Naive thymus-derived CD4-positive, alpha-beta T cell (primary cell): ENCODE results near the gene ARPC1A. TPM values are rescaled to one million over a fixed set of nuclear protein-coding genes. Genes with fewer than 3 reads are reported as not detected.

ENCODE experiments used
- ATAC-seq: fragments of 150-1000 bp; cut with Tn5 transposase; 2 replicates; pipeline ENCODE4 v1.10.0; 2021; ENCODE audit warnings: mild to moderate bottlenecking, moderate library complexity
- CTCF ChIA-PET: fragments of 350-600 bp; sonication (Branson Sonifier 250); formaldehyde crosslinking; loops from one replicate; lab custom pipeline; 2021; ENCODE audit warnings: antibody characterized with exemption; lab: Charles Lee
- POLR2A ChIA-PET: fragments of 350-600 bp; sonication (Branson Sonifier 250); formaldehyde crosslinking; loops from one replicate; lab custom pipeline; 2021; ENCODE audit warnings: antibody characterized with exemption, inconsistent platforms; lab: Charles Lee
- DNase-seq, 9 donors: peaks; one replicate each; pipeline versions ENCODE4 v3.0.0 to v3.0.0-alpha.2; 2020 to 2022; ENCODE audit warnings: mixed read lengths in 1 of 9
- H3K27ac ChIP-seq: one replicate; pipeline ENCODE4 v1.7.0; 2013; ENCODE audit warnings: mild to moderate bottlenecking, low read depth, low read length, moderate library complexity
- H3K27me3 ChIP-seq, 2 donors: one replicate each; pipeline ENCODE4 v1.7.0; 2013; ENCODE audit warnings: low read length in 2 of 2, mild to moderate bottlenecking in 2 of 2, moderate library complexity in 2 of 2; ENCODE audit not compliant: control insufficient read depth in 2 of 2, insufficient read depth in 2 of 2
- H3K36me3 ChIP-seq, 3 experiments: 1 replicate in 2 of 3; 2 replicates in 1 of 3; pipeline ENCODE4 v1.7.0; 2013; ENCODE audit warnings: low read length in 3 of 3, mild to moderate bottlenecking in 3 of 3, moderate library complexity in 1 of 3; ENCODE audit not compliant: insufficient read depth in 3 of 3, control insufficient read depth in 2 of 3
- H3K4me1 ChIP-seq, 2 donors: one replicate each; pipeline ENCODE4 v1.7.0; 2013; ENCODE audit warnings: low read length in 2 of 2, mild to moderate bottlenecking in 2 of 2, moderate library complexity in 1 of 2; ENCODE audit not compliant: control insufficient read depth in 2 of 2, insufficient read depth in 2 of 2
- H3K4me3 ChIP-seq: 2 replicates; pipeline ENCODE4 v1.7.0; 2013; ENCODE audit warnings: mild to moderate bottlenecking, low read length
- H3K9me3 ChIP-seq, 3 experiments: 1 replicate in 2 of 3; 2 replicates in 1 of 3; pipeline ENCODE4 v1.7.0; 2013; ENCODE audit warnings: low read length in 3 of 3; ENCODE audit not compliant: control insufficient read depth in 2 of 3
- H3K27ac Mint-ChIP-seq, 9 donors: one replicate each; pipeline ENCODE4 v1.8.0; 2020 to 2022; ENCODE audit warnings: mixed read lengths in 9 of 9, mild to moderate bottlenecking in 8 of 9, moderate library complexity in 5 of 9, inconsistent platforms in 2 of 9
- H3K27me3 Mint-ChIP-seq, 5 donors: one replicate each; pipeline ENCODE4 v1.8.0; 2021 to 2022; ENCODE audit warnings: mixed read lengths in 5 of 5, mild to moderate bottlenecking in 1 of 5
- H3K36me3 Mint-ChIP-seq, 5 donors: one replicate each; pipeline ENCODE4 v1.8.0; 2020 to 2022; ENCODE audit warnings: mixed read lengths in 5 of 5, mild to moderate bottlenecking in 3 of 5, inconsistent platforms in 1 of 5
- H3K4me1 Mint-ChIP-seq, 7 donors: one replicate each; pipeline ENCODE4 v1.8.0; 2020 to 2022; ENCODE audit warnings: mixed read lengths in 7 of 7, mild to moderate bottlenecking in 3 of 7, inconsistent platforms in 1 of 7
- H3K4me3 Mint-ChIP-seq, 10 donors: one replicate each; pipeline ENCODE4 v1.8.0; 2020 to 2022; ENCODE audit warnings: mild to moderate bottlenecking in 10 of 10, mixed read lengths in 10 of 10, moderate library complexity in 6 of 10, inconsistent platforms in 2 of 10
- H3K9me3 Mint-ChIP-seq, 11 donors: one replicate each; pipeline ENCODE4 v1.8.0; 2020 to 2022; ENCODE audit warnings: mixed read lengths in 11 of 11, mild to moderate bottlenecking in 4 of 11, inconsistent platforms in 1 of 11, moderate library complexity in 1 of 11
- intact Hi-C, 2 donors: fragments of 100-400 bp; cut with micrococcal nuclease; formaldehyde crosslinking; loops; one replicate each; pipeline ENCODE4 v1.15.1; 2023
- polyA plus RNA-seq, 2 donors: library from polyadenylated mRNA; unstranded; fragments of 300-500 nt; fragmentation: Illumina TruSeq; gene quantifications; one replicate each; pipeline ENCODE4 v1.2.3, GENCODE V29; 2021
- total RNA-seq, 6 experiments: library from RNA in 5 of 6; stranded (reverse) in 5 of 6; gene quantifications; 1 replicate in 5 of 6; 2 replicates in 1 of 6; pipeline ENCODE4 v1.2.3 and lab custom pipeline; 2021 to 2026

Gene ARPC1A
- total and polyA plus RNA-seq, 7 experiments from 2014 or later = 28.1 to 101 (median 53.4) TPM

DNA sequence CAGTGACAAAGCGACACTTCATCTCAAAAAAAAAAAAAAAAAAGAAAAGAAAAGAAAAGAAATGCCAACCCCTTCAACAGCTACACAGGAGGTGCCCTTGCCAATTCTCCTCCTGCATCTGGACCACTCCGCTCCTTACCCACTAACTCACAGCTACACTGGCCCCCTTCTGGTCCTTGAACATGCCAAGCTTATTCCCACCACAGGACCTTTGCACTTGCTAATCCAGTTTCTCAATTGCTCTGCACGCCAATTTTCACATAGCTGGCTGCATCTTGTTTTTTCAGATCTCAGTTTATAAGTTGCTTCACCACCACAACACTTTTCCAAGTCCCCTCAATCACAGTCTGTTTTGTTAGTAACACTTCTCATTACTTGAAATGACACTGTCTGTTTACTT is 77.2 kb downstream of the ARPC1A start:
- Histone ChIP-seq H3K9me3 (no peaks in the 10 kb centered on the region), H3K4me3 (no peak overlapping the region), H3K36me3 (peaks cover 0 to 64% (median 14%) of the 10 kb centered on the region in 3 experiments), H3K4me1 (peaks cover 16 to 20% of the 10 kb centered on the region in 2 donors), H3K27me3 (no peaks in the 10 kb centered on the region), H3K27ac (no peak overlapping the region)
- peak overlapping the region in 7 of 9 donors; percentile 6 to 84 (median 53) for H3K27ac Mint-ChIP-seq
- intact Hi-C loops = loop anchor here in 1 of 2 donors (10.0 kb wide), 1 partner anchor 682 kb away; the partner anchor contains the start of genes COPS6 and ZNF3
- no peak for DNase-seq
- peaks cover 8 to 30% (median 17%) of the 10 kb centered on the region in 5 donors for H3K36me3 Mint-ChIP-seq
- CTCF ChIA-PET = no interaction called here
- POLR2A ChIA-PET = interaction anchor here (1.0 to 6.3 kb wide), 4 partner anchors 10 to 27 kb away, joined by 3 to 24 read pairs (median 3); no protein-coding TSS in a partner anchor
- no peak overlapping the region for H3K4me3 Mint-ChIP-seq
- H3K27me3 Mint-ChIP-seq = no peaks in the 10 kb centered on the region
- H3K9me3 Mint-ChIP-seq = peaks cover 0 to 4% (median 0%) of the 10 kb centered on the region in 11 donors
- ATAC-seq = no peak
- peaks cover 28 to 48% (median 35%) of the 10 kb centered on the region in 7 donors for H3K4me1 Mint-ChIP-seq

- ATAC-seq = no peak
- peak overlapping the region in 1 of 10 donors; percentile 9 for H3K4me3 Mint-ChIP-seq
- H3K36me3 ChIP-seq = peaks cover 0 to 55% (median 14%) of the 10 kb centered on the region in 3 experiments
- POLR2A ChIA-PET = interaction anchor here (0.7 to 6.3 kb wide), 6 partner anchors 11 to 28 kb away, joined by 3 to 24 read pairs (median 3); no protein-coding TSS in a partner anchor
- no peaks in the 10 kb centered on the region for H3K27me3 ChIP-seq
- intact Hi-C loops = loop anchor here in 1 of 2 donors (10.0 kb wide), 1 partner anchor 681 kb away; the partner anchor contains the start of genes COPS6 and ZNF3
- no peak for DNase-seq
- H3K27me3 Mint-ChIP-seq = no peaks in the 10 kb centered on the region
- CTCF ChIA-PET = no interaction called here
- H3K27ac ChIP-seq = no peak overlapping the region
- H3K9me3 Mint-ChIP-seq = peaks cover 0 to 5% (median 0%) of the 10 kb centered on the region in 11 donors
- no peaks in the 10 kb centered on the region for H3K9me3 ChIP-seq
- peaks cover 18 to 21% of the 10 kb centered on the region in 2 donors for H3K4me1 ChIP-seq
- H3K27ac Mint-ChIP-seq = peak overlapping the region in 7 of 9 donors; percentile 43 to 83 (median 75)
- H3K36me3 Mint-ChIP-seq = peaks cover 8 to 28% (median 14%) of the 10 kb centered on the region in 5 donors
- peaks cover 26 to 49% (median 32%) of the 10 kb centered on the region in 7 donors for H3K4me1 Mint-ChIP-seq
- H3K4me3 ChIP-seq = no peak overlapping the region
Measured at GRCh38 chr7:99403764-99404163, 78.1 kb downstream of the ARPC1A start.

DNA sequence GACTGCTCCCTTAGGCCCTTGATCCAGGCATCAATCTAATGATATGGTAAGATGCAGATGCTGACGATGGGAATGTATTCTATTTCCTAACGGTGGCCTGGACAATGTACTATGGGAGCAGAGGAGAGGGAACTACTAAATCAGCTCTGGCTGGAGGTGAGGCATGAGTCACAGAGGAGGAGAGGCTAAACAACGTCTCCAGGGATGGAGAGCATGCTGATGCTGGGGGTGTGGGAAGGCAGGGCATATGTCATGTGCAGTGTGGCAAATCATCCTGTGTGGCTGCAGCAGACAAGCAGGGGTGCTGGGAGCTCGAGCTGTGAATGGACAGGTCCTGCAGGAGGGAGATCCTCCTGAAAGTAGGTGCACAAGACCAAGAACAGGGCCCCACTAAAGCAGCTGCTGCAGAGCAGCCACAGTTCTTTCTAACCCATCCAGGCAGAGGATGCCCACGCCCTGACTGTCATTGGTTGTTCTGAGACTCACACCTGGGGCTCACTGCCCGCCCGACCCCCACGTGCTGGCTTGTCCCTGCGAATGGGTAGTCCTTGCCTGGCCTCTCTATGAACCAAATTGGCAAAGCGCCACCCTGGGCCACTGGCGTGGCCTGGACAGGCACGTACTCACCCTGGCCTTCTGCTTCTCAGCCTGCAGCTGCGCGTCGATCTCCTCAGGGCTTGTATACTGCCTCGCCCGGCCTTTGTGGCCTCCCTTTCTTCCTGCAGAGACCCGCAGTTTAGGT is 78.7 kb downstream of the ARPC1A start:
- peaks cover 0 to 5% (median 0%) of the 10 kb centered on the region in 11 donors for H3K9me3 Mint-ChIP-seq
- Histone ChIP-seq H3K9me3 (no peaks in the 10 kb centered on the region), H3K4me3 (no peak overlapping the region), H3K4me1 (peaks cover 18 to 21% of the 10 kb centered on the region in 2 donors), H3K27ac (no peak overlapping the region), H3K27me3 (no peaks in the 10 kb centered on the region), H3K36me3 (peaks cover 0 to 54% (median 14%) of the 10 kb centered on the region in 3 experiments)
- no peak for ATAC-seq
- CTCF ChIA-PET = no interaction called here
- intact Hi-C loops = loop anchor here in 1 of 2 donors (10.0 kb wide), 1 partner anchor 680 kb away; the partner anchor contains the start of genes COPS6 and ZNF3
- POLR2A ChIA-PET = interaction anchor here (0.7 to 6.3 kb wide), 4 partner anchors 11 to 27 kb away, joined by 3 to 24 read pairs (median 4); no protein-coding TSS in a partner anchor
- H3K4me1 Mint-ChIP-seq = peaks cover 25 to 55% (median 32%) of the 10 kb centered on the region in 7 donors
- no peak for DNase-seq
- H3K27me3 Mint-ChIP-seq = no peaks in the 10 kb centered on the region
- peak overlapping the region in 8 of 9 donors; percentile 43 to 83 (median 72) for H3K27ac Mint-ChIP-seq
- peaks cover 12 to 28% (median 14%) of the 10 kb centered on the region in 5 donors for H3K36me3 Mint-ChIP-seq
- H3K4me3 Mint-ChIP-seq = peak overlapping the region in 1 of 10 donors; percentile 56

- ChIA-PET CTCF (no interaction called here), POLR2A (interaction anchor here (6.3 kb wide), 1 partner anchor 12 kb away, joined by 24 read pairs; no protein-coding TSS in a partner anchor)
- H3K27me3 Mint-ChIP-seq = no peaks in the 10 kb centered on the region
- no peak for ATAC-seq
- peaks cover 12 to 28% (median 14%) of the 10 kb centered on the region in 5 donors for H3K36me3 Mint-ChIP-seq
- peak overlapping the region in 1 of 10 donors; percentile 24 for H3K4me3 Mint-ChIP-seq
- H3K27ac ChIP-seq = no peak overlapping the region
- intact Hi-C loops = loop anchor here (5.0 to 10.0 kb wide), 3 partner anchors 33 to 680 kb away; partner anchors contain the start of genes ARPC1B (in 1 of the 2), COPS6 (in 1 of the 2), SMURF1 (in 1 of the 2) and ZNF3 (in 1 of the 2)
- H3K9me3 ChIP-seq = no peaks in the 10 kb centered on the region
- no peak overlapping the region for H3K4me3 ChIP-seq
- no peaks in the 10 kb centered on the region for H3K27me3 ChIP-seq
- H3K4me1 Mint-ChIP-seq = peaks cover 30 to 60% (median 38%) of the 10 kb centered on the region in 7 donors
- peaks cover 0 to 48% (median 14%) of the 10 kb centered on the region in 3 experiments for H3K36me3 ChIP-seq
- no peak for DNase-seq
- H3K9me3 Mint-ChIP-seq = peaks cover 0 to 5% (median 0%) of the 10 kb centered on the region in 11 donors
- peak overlapping the region in 5 of 9 donors; percentile 20 to 75 (median 56) for H3K27ac Mint-ChIP-seq
- peaks cover 19 to 25% of the 10 kb centered on the region in 2 donors for H3K4me1 ChIP-seq
Measured at GRCh38 chr7:99404977-99405320, 79.3 kb downstream of the ARPC1A start.

DNA sequence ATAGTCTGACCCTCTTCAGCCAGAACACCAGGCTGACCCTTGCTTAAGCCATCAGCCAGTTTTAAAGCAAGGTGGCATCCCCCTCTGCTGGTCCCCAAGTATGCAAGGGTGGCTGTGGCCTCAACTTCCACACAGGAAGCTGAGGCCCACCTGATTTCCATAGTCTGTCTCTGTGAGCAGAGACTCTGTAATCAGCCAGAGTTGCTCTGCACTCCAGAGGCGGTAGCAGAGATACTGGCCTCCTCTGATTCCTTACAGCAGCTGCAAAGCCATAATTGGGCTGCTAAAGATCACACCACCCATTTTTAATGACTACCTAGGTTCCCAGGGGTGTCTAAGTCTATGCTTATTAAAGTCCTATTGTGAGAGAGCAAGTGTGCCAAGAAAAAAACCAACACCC is 80.9 kb downstream of the ARPC1A start:
- DNase-seq (no peak), ATAC-seq (no peak)
- H3K4me3 Mint-ChIP-seq = peak overlapping the region; percentile 29 to 98 (median 96)
- Histone ChIP-seq H3K9me3 (no peaks in the 10 kb centered on the region), H3K27ac (peak overlapping the region; percentile 93), H3K36me3 (peaks cover 11 to 48% (median 15%) of the 10 kb centered on the region in 3 experiments), H3K27me3 (no peaks in the 10 kb centered on the region), H3K4me3 (no peak overlapping the region), H3K4me1 (peaks cover 26 to 37% of the 10 kb centered on the region in 2 donors)
- peak overlapping the region; percentile 90 to 97 (median 97) for H3K27ac Mint-ChIP-seq
- POLR2A ChIA-PET = interaction anchor here (1.1 to 5.0 kb wide), 9 partner anchors 7 to 151 kb away, joined by 3 to 62 read pairs (median 22); partner anchors contain the start of genes ARPC1B, ZNF394 and ZNF655
- H3K27me3 Mint-ChIP-seq = no peaks in the 10 kb centered on the region
- intact Hi-C loops = loop anchor here (5.0 to 10.0 kb wide), 3 partner anchors 34 to 678 kb away; partner anchors contain the start of genes ARPC1B (in 1 of the 2), COPS6 (in 1 of the 2), SMURF1 (in 1 of the 2) and ZNF3 (in 1 of the 2)
- H3K36me3 Mint-ChIP-seq = peaks cover 11 to 29% (median 14%) of the 10 kb centered on the region in 5 donors
- H3K9me3 Mint-ChIP-seq = peaks cover 0 to 5% (median 0%) of the 10 kb centered on the region in 11 donors
- CTCF ChIA-PET = interaction anchor here (1.0 kb wide), 1 partner anchor 41 kb away, joined by 3 read pairs; no protein-coding TSS in a partner anchor
- peaks cover 43 to 68% (median 47%) of the 10 kb centered on the region in 7 donors for H3K4me1 Mint-ChIP-seq
